CD8-positive, alpha-beta memory T cell (primary cell): ENCODE data around the gene UFC1. TPM values are rescaled to one million over a fixed set of nuclear protein-coding genes. Genes with fewer than 3 reads are reported as not detected.

Experiments
- CTCF ChIA-PET: fragments of 350-600 bp; sonication (Branson Sonifier 250); formaldehyde crosslinking; loops from one replicate; lab custom pipeline; 2021; ENCODE audit warnings: antibody characterized with exemption; lab: Charles Lee
- POLR2A ChIA-PET: fragments of 350-600 bp; sonication (Branson Sonifier 250); formaldehyde crosslinking; loops from one replicate; lab custom pipeline; 2021; ENCODE audit warnings: antibody characterized with exemption; lab: Charles Lee
- DNase-seq, 5 donors: peaks; one replicate each; pipeline versions ENCODE4 v3.0.0 to v3.0.0-alpha.2; 2020 to 2022; ENCODE audit warnings: mixed read lengths in 1 of 5
- H3K27ac ChIP-seq: one replicate; pipeline ENCODE4 v1.7.0; 2013; ENCODE audit warnings: low read depth, mild to moderate bottlenecking, low read length, moderate library complexity
- H3K27me3 ChIP-seq: 2 replicates; pipeline ENCODE4 v1.7.0; 2013; ENCODE audit warnings: low read length, mild to moderate bottlenecking; ENCODE audit not compliant: insufficient read depth, poor library complexity, severe bottlenecking
- H3K36me3 ChIP-seq: 2 replicates; pipeline ENCODE4 v1.7.0; 2013; ENCODE audit warnings: mild to moderate bottlenecking, low read length, moderate library complexity; ENCODE audit not compliant: insufficient read depth
- H3K4me1 ChIP-seq: 2 replicates; pipeline ENCODE4 v1.7.0; 2013; ENCODE audit warnings: mild to moderate bottlenecking, low read length, moderate library complexity; ENCODE audit not compliant: insufficient read depth
- H3K4me3 ChIP-seq: 2 replicates; pipeline ENCODE4 v1.7.0; 2013; ENCODE audit warnings: mild to moderate bottlenecking, low read length
- H3K9me3 ChIP-seq: 2 replicates; pipeline ENCODE4 v1.7.0; 2013; ENCODE audit warnings: mild to moderate bottlenecking, low read length
- H3K27ac Mint-ChIP-seq, 8 donors: one replicate each; pipeline ENCODE4 v1.8.0; 2020 to 2021; ENCODE audit warnings: mixed read lengths in 8 of 8, mild to moderate bottlenecking in 6 of 8, inconsistent platforms in 3 of 8, moderate library complexity in 3 of 8
- H3K27me3 Mint-ChIP-seq, 2 donors: one replicate each; pipeline ENCODE4 v1.8.0; 2020 to 2021; ENCODE audit warnings: mixed read lengths in 2 of 2, mild to moderate bottlenecking in 1 of 2, moderate library complexity in 1 of 2
- H3K36me3 Mint-ChIP-seq, 3 donors: one replicate each; pipeline ENCODE4 v1.8.0; 2020 to 2021; ENCODE audit warnings: mixed read lengths in 3 of 3, inconsistent platforms in 1 of 3, mild to moderate bottlenecking in 1 of 3
- H3K4me1 Mint-ChIP-seq, 3 donors: one replicate each; pipeline ENCODE4 v1.8.0; 2020 to 2021; ENCODE audit warnings: mixed read lengths in 3 of 3, inconsistent platforms in 1 of 3, mild to moderate bottlenecking in 1 of 3
- H3K4me3 Mint-ChIP-seq, 7 donors: one replicate each; pipeline ENCODE4 v1.8.0; 2020 to 2021; ENCODE audit warnings: mixed read lengths in 7 of 7, mild to moderate bottlenecking in 6 of 7, moderate library complexity in 4 of 7, inconsistent platforms in 2 of 7
- H3K9me3 Mint-ChIP-seq, 5 donors: one replicate each; pipeline ENCODE4 v1.8.0; 2020 to 2022; ENCODE audit warnings: mixed read lengths in 5 of 5, mild to moderate bottlenecking in 3 of 5, moderate library complexity in 2 of 5, inconsistent platforms in 1 of 5
- polyA plus RNA-seq: library from polyadenylated mRNA; unstranded; fragments of 300-500 nt; fragmentation: Illumina TruSeq; gene quantifications from one replicate; pipeline ENCODE4 v1.2.3, GENCODE V29; 2021
- total RNA-seq, 2 experiments: library from RNA; stranded (reverse); gene quantifications; one replicate each; pipeline ENCODE4 v1.2.3, GENCODE V29; 2021

The UFC1 gene
- total and polyA plus RNA-seq, 3 experiments from 2014 or later, result 109 to 174 (median 118) TPM

DNA sequence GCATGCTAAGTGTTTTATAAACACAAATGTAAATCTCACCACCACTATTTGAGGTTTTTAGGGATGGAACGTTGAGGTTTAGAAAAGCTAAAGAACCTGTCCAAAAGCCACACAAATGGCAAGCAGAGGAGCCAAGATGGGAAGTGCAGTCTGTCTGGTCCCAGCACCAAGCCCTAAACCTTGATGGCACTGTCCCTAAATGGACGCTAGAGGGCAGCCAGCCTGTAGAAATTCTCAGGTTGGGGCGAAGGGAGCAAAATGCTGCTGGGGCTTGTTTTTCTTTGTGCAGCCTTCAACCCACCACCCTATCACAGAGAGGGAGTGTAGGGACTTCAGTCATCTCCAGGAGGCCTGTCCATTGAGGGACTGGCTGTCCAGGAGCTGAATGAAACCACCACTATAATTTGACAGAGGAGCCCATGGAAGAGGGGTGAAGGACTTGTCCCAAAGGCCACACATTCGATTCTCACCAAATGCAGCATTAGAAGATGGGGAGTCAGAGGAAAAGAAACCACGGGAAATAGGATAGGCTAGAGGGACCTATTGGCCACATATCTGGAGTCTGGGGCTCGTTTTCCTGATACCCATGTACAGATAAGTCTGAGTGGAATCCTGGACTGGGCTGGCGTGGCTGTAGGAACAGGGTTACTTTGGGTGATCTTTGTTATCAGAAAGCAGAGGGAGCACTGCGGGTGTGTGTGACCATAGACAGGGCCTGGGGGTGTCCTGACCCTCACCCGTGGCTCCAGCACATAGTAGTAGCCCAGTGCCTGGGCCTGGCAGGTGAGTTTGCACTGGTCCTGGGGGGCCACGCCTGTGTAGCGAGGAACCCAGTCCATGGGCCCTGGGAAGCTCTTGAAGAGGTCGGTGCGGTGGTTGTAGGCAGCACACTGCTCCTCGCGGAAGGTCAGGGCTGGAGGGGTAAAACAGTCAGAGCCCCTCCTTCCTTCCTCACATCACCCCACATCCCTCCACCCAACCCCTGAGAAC lies 39.0 kb downstream of the UFC1 start:
- no peaks in the 10 kb centered on the region for H3K9me3 Mint-ChIP-seq
- peaks cover 48% of the 10 kb centered on the region for H3K4me1 ChIP-seq
- no peaks in the 10 kb centered on the region for H3K9me3 ChIP-seq
- H3K27ac ChIP-seq, result no peak overlapping the region
- ChIA-PET POLR2A (interaction anchor here (2.0 to 2.3 kb wide), 2 partner anchors 9 to 10 kb away, joined by 7 to 11 read pairs; partner anchors contain the start of gene NDUFS2), CTCF (interaction anchor here (0.6 to 5.0 kb wide), 17 partner anchors 10 to 182 kb away, joined by 3 to 71 read pairs (median 7); partner anchors contain the start of genes APOA2, B4GALT3, DEDD and FCER1G)
- no peaks in the 10 kb centered on the region for H3K27me3 ChIP-seq
- peaks cover 0 to 2% (median 0%) of the 10 kb centered on the region in 3 donors for H3K36me3 Mint-ChIP-seq
- no peak overlapping the region for H3K4me3 ChIP-seq
- peak; percentile 43 to 76 (median 63) for DNase-seq
- H3K4me3 Mint-ChIP-seq, result peak overlapping the region in 5 of 7 donors; percentile 13 to 86 (median 61)
- H3K4me1 Mint-ChIP-seq, result peaks cover 40 to 61% (median 45%) of the 10 kb centered on the region in 3 donors
- H3K27ac Mint-ChIP-seq, result peak overlapping the region; percentile 67 to 99 (median 90)
- peaks cover 0 to 3% of the 10 kb centered on the region in 2 donors for H3K27me3 Mint-ChIP-seq
- no peaks in the 10 kb centered on the region for H3K36me3 ChIP-seq

DNA sequence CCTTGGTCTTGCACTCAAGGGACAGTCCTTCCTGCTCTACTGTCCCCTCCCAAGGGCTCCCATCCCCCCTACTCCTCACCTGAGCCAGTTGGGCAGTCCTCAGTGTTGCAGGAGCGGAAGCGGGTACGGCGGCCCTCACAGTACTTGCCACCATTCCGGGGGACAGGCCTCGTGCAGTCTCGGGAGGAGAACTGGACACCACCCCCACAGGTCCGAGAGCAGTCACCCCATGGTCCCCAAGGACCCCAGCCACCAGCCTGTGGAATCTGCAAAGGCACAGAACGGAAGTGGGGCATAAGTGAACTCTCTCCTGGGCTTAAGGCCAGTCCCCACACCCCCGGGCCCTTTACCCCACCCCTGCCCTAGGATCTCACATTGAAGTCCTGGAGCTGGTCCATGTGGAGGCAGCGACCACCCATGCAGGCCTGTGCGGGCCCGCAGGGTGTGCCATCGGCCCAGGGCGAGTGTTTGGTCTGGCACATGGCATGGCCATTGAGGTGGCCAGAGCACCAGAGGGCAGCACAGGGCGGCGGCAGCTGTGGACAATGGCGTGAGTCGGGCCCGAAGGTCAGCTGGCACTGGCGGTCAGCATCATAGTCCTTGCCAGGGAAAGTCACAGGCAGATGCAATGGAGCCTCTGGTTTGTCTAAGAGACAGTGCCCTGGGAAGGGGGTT lies 39.9 kb downstream of the UFC1 start:
- Mint-ChIP-seq H3K4me3 (no peak overlapping the region), H3K27ac (peak overlapping the region in 3 of 8 donors; percentile 58 to 80 (median 75)), H3K36me3 (peaks cover 0 to 2% (median 0%) of the 10 kb centered on the region in 3 donors), H3K9me3 (no peaks in the 10 kb centered on the region), H3K27me3 (peaks cover 0 to 2% of the 10 kb centered on the region in 2 donors), H3K4me1 (peaks cover 36 to 54% (median 39%) of the 10 kb centered on the region in 3 donors)
- Histone ChIP-seq H3K9me3 (no peaks in the 10 kb centered on the region), H3K27me3 (no peaks in the 10 kb centered on the region), H3K4me3 (no peak overlapping the region), H3K36me3 (no peaks in the 10 kb centered on the region), H3K27ac (no peak overlapping the region), H3K4me1 (peaks cover 40% of the 10 kb centered on the region)
- CTCF ChIA-PET, result interaction anchor here (1.0 to 5.0 kb wide), 12 partner anchors 9 to 61 kb away, joined by 3 to 71 read pairs (median 10); partner anchors contain the start of genes APOA2, B4GALT3, DEDD and FCER1G
- POLR2A ChIA-PET, result interaction anchor here (1.0 kb wide), 1 partner anchor 28 kb away, joined by 3 read pairs; the partner anchor contains the start of gene PPOX
- DNase-seq, result no peak

DNA sequence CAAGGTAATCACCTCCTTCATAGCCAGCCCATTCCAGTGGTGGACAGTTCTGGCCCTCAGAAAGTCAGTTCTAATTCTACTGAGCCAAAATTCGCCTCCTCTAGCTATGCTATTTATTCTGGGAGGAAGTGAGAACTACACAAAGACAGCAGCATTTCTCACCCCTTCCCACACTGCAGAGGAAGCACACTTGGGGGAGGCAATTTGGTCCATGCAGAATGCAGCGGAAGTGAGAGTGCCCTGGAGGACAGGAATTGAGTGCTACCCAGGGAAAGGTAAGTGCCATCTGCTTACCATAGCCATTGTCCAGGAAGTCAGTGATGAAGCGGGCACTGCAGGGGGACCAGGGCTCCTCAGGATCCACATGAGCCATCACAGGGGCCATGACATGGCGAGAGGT lies 41.4 kb downstream of the UFC1 start:
- H3K9me3 ChIP-seq, result no peaks in the 10 kb centered on the region
- Mint-ChIP-seq H3K27ac (peak overlapping the region; percentile 38 to 94 (median 82)), H3K4me1 (peaks cover 32 to 54% (median 38%) of the 10 kb centered on the region in 3 donors), H3K9me3 (no peaks in the 10 kb centered on the region), H3K4me3 (peak overlapping the region; percentile 12 to 67 (median 38)), H3K27me3 (peaks cover 0 to 2% of the 10 kb centered on the region in 2 donors), H3K36me3 (peaks cover 0 to 2% (median 0%) of the 10 kb centered on the region in 3 donors)
- DNase-seq, result no peak
- H3K36me3 ChIP-seq, result no peaks in the 10 kb centered on the region
- CTCF ChIA-PET, result interaction anchor here (1.0 to 4.4 kb wide), 5 partner anchors 13 to 30 kb away, joined by 3 to 71 read pairs (median 7); partner anchors contain the start of genes PPOX and TOMM40L
- no peaks in the 10 kb centered on the region for H3K27me3 ChIP-seq
- H3K4me1 ChIP-seq, result peaks cover 40% of the 10 kb centered on the region
- no peak overlapping the region for H3K4me3 ChIP-seq
- no peak overlapping the region for H3K27ac ChIP-seq
- POLR2A ChIA-PET, result no interaction called here

DNA sequence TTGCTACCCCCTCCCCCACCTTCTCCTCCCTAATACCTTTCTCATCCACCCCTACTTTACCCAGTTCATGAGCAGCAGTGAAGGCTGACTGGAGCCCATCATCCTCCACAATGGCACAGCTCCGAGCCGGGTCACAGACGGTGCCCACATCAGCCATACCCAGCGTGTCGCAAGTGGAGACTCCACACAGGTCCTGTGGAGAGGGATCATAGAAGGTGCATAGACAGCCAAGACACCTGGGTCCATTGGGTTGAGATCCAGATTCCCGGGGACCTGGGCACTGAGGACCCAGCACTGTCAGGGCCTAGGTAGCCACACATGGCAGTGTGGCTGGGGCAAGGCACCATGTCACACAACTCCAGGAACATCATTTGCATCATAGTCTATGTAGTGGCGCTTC lies 42.3 kb downstream of the UFC1 start:
- Histone ChIP-seq H3K27me3 (no peaks in the 10 kb centered on the region), H3K4me1 (peaks cover 49% of the 10 kb centered on the region), H3K36me3 (no peaks in the 10 kb centered on the region), H3K27ac (no peak overlapping the region), H3K4me3 (no peak overlapping the region), H3K9me3 (no peaks in the 10 kb centered on the region)
- Mint-ChIP-seq H3K4me3 (no peak overlapping the region), H3K9me3 (no peaks in the 10 kb centered on the region), H3K27me3 (peaks cover 0 to 2% of the 10 kb centered on the region in 2 donors), H3K36me3 (peaks cover 0 to 2% (median 0%) of the 10 kb centered on the region in 3 donors), H3K27ac (peak overlapping the region in 3 of 8 donors; percentile 38 to 83 (median 66)), H3K4me1 (peaks cover 42 to 60% (median 48%) of the 10 kb centered on the region in 3 donors)
- ChIA-PET POLR2A (no interaction called here), CTCF (interaction anchor here (1.2 to 2.2 kb wide), 2 partner anchors 29 to 30 kb away, joined by 4 to 7 read pairs; partner anchors contain the start of genes PPOX and TOMM40L)
- DNase-seq, result no peak

DNA sequence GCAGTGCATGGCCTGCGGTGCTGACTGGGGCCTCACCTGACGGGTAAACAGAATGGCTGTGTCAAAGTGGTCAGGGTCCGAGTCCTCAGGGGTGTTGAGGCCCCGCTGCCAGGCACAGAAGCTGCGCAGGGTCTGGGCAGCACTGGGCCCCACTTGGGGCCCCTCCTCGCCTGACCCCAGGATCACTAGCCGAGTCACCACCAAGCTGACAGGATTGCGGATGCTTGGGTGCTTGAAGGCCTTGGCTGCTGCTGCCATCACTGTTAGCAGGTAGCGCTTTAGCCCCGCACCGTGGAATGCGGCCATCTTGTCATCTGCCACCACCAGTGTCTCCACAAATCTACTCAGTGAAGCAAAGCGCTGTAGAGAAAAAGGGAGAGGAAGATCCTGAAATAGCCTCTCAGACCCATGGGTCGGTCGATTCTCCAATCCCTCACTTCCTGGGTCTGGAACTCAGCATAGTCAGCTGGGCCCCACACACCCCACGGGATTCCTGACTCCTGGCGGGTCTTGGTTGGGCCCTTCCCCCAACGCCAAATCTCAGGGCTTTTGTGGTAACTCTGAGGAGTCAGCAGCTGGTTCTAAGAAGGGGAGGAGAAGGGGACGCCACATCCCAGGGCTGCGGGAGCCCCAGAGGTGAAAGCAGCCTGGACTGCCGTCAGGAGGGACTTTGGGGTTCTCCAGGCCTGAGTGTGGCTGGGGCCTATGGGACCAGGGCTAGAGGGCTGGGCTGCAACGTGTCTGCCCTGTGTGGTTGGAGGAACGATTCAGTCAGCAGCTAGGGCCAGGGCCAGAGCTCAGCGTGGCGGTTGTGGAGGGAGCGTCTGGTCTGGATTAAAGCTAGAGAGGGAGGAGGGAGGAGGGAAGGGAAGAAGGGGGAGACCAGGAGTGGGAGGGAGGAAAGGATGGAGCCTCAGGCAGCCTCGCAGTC lies 43.0 kb downstream of the UFC1 start:
- Mint-ChIP-seq H3K36me3 (peaks cover 0 to 2% (median 0%) of the 10 kb centered on the region in 3 donors), H3K9me3 (no peaks in the 10 kb centered on the region), H3K4me1 (peaks cover 48 to 64% (median 55%) of the 10 kb centered on the region in 3 donors), H3K27me3 (peaks cover 0 to 2% of the 10 kb centered on the region in 2 donors), H3K27ac (peak overlapping the region in 1 of 8 donors; percentile 6), H3K4me3 (peak overlapping the region in 1 of 7 donors; percentile 10)
- POLR2A ChIA-PET, result interaction anchor here (0.6 kb wide), 1 partner anchor 9 kb away, joined by 4 read pairs; no protein-coding TSS in a partner anchor
- Histone ChIP-seq H3K9me3 (no peaks in the 10 kb centered on the region), H3K4me3 (no peak overlapping the region), H3K27me3 (no peaks in the 10 kb centered on the region), H3K27ac (no peak overlapping the region), H3K36me3 (no peaks in the 10 kb centered on the region), H3K4me1 (peaks cover 55% of the 10 kb centered on the region)
- CTCF ChIA-PET, result interaction anchor here (1.2 to 2.2 kb wide), 3 partner anchors 28 to 56 kb away, joined by 3 to 7 read pairs (median 4); partner anchors contain the start of genes PPOX and TOMM40L
- DNase-seq, result no peak

DNA sequence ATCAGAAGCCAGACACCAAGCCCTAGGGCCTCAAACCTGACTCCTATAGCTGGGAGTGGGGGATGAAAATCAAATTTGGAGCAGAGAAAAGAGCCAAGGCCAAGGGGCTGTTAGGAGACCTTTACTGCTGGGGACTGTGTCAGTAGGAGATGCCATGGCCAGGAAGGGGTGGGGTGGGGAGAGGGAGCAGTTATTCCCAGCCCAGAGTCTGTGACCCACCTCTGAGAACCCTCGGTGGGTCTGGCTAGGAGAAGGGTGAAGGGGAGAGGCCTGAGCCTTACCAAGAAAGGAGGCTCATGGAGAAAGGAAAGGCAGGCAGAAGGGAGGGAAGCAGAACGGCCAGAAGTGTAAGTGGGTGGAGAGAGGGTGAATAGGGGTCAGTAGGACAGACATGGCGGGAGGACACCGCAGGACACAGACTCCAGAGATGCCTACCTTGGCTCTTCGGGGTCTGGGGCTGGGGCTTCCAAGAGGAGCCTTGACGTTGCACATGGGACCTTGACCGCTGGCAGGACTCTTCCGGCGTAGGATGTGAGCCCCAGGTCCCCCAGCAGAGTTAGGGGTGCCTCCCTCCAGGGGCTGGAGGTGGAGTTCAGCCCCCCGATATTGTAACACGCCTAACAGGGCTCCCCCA lies 43.9 kb downstream of the UFC1 start:
- H3K27me3 Mint-ChIP-seq, result peaks cover 0 to 2% of the 10 kb centered on the region in 2 donors
- H3K9me3 Mint-ChIP-seq, result no peaks in the 10 kb centered on the region
- peaks cover 0 to 6% (median 0%) of the 10 kb centered on the region in 3 donors for H3K36me3 Mint-ChIP-seq
- H3K4me1 Mint-ChIP-seq, result peaks cover 46 to 64% (median 55%) of the 10 kb centered on the region in 3 donors
- ChIA-PET POLR2A (no interaction called here), CTCF (interaction anchor here (1.4 to 2.2 kb wide), 3 partner anchors 27 to 57 kb away, joined by 3 to 10 read pairs (median 7); partner anchors contain the start of gene TOMM40L)
- Histone ChIP-seq H3K4me3 (no peak overlapping the region), H3K9me3 (no peaks in the 10 kb centered on the region), H3K27ac (no peak overlapping the region), H3K27me3 (no peaks in the 10 kb centered on the region), H3K36me3 (no peaks in the 10 kb centered on the region), H3K4me1 (peaks cover 51% of the 10 kb centered on the region)
- H3K27ac Mint-ChIP-seq, result no peak overlapping the region
- no peak for DNase-seq
- peak overlapping the region in 2 of 7 donors; percentile 10 to 48 for H3K4me3 Mint-ChIP-seq
